Neural cell (in vitro differentiated cells): ENCODE data around the gene TSC1.

Experiments
- CTCF ChIP-seq: fragments of 450-650 bp; IDR thresholded peaks from 2 replicates; pipeline ENCODE4 v1.5.1; 2014; ENCODE audit warnings: antibody characterized with exemption, mild to moderate bottlenecking, moderate library complexity; ENCODE audit not compliant: poor library complexity, severe bottlenecking
- EP300 ChIP-seq: fragments of 450-650 bp; conservative IDR thresholded peaks from 2 replicates; pipeline ENCODE4 v1.6.1; 2014; ENCODE audit warnings: antibody characterized with exemption, mild to moderate bottlenecking, moderate library complexity; ENCODE audit not compliant: poor library complexity, severe bottlenecking
- EZH2 ChIP-seq: fragments of 200-600, 300-800 bp; shearing (Covaris generic), sonication (generic); IDR thresholded peaks from 2 replicates; pipeline ENCODE4 v1.6.1; 2014; ENCODE audit warnings: antibody characterized with exemption, low read length, borderline replicate concordance, mild to moderate bottlenecking; ENCODE audit not compliant: insufficient read depth, poor library complexity, severe bottlenecking
- POLR2AphosphoS5 ChIP-seq: IDR thresholded peaks from 2 replicates; pipeline ENCODE4 v1.6.1; 2012
- RAD21 ChIP-seq: fragments of 450-650 bp; conservative IDR thresholded peaks from 2 replicates; pipeline ENCODE4 v1.6.1; 2014; ENCODE audit warnings: antibody characterized with exemption, mild to moderate bottlenecking, moderate library complexity
- SMC3 ChIP-seq: fragments of 450-650 bp; conservative IDR thresholded peaks from 2 replicates; pipeline ENCODE4 v1.6.1; 2014; ENCODE audit warnings: antibody characterized with exemption, mild to moderate bottlenecking, moderate library complexity; ENCODE audit not compliant: poor library complexity
- TF ChIP-seq, protein P1 (sequence below): IDR thresholded peaks from 2 replicates; pipeline ENCODE4 v1.6.1; 2012; ENCODE audit warnings: borderline replicate concordance

DNA sequence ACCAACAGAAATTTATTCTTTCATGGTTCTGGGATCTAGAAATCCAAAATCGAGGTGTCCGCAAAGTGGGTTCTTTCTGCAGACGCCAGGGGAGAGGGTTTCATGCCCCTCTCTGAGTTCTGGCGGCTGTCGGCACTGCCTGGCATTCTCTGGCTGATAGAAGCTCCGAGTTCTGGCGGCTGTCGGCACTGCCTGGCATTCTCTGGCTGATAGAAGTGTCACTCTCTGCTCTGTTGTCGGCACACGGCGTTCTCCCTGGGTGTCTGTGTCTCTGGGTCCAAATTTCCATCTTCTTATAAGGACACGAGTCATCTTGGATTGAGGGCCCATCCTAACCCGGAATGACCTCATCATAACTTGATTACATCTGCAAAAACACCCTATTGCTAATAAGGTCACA lies 41.7 kb upstream of the TSC1 start:
- TF ChIP-seq POLR2AphosphoS5: no peak
- no peak for TF ChIP-seq CTCF
- TF ChIP-seq, protein P1, sequence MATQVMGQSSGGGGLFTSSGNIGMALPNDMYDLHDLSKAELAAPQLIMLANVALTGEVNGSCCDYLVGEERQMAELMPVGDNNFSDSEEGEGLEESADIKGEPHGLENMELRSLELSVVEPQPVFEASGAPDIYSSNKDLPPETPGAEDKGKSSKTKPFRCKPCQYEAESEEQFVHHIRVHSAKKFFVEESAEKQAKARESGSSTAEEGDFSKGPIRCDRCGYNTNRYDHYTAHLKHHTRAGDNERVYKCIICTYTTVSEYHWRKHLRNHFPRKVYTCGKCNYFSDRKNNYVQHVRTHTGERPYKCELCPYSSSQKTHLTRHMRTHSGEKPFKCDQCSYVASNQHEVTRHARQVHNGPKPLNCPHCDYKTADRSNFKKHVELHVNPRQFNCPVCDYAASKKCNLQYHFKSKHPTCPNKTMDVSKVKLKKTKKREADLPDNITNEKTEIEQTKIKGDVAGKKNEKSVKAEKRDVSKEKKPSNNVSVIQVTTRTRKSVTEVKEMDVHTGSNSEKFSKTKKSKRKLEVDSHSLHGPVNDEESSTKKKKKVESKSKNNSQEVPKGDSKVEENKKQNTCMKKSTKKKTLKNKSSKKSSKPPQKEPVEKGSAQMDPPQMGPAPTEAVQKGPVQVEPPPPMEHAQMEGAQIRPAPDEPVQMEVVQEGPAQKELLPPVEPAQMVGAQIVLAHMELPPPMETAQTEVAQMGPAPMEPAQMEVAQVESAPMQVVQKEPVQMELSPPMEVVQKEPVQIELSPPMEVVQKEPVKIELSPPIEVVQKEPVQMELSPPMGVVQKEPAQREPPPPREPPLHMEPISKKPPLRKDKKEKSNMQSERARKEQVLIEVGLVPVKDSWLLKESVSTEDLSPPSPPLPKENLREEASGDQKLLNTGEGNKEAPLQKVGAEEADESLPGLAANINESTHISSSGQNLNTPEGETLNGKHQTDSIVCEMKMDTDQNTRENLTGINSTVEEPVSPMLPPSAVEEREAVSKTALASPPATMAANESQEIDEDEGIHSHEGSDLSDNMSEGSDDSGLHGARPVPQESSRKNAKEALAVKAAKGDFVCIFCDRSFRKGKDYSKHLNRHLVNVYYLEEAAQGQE: no peak
- no peak for TF ChIP-seq EZH2
- TF ChIP-seq SMC3: no peak
- TF ChIP-seq EP300: no peak
- no peak for TF ChIP-seq RAD21
